Camera-type eye (tissue), 1 donor: ENCODE results near the gene MIOS. TPM values are rescaled to one million over a fixed set of nuclear protein-coding genes. Genes with fewer than 3 reads are reported as not detected.

ENCODE experiments used
- total RNA-seq: library from RNA; depleted of rRNA; stranded (reverse); fragments of >200 nt; gene quantifications from one replicate; pipeline ENCODE4 v1.2.3, GENCODE V29; 2014

MIOS gene
- 125 TPM for total RNA-seq

DNA sequence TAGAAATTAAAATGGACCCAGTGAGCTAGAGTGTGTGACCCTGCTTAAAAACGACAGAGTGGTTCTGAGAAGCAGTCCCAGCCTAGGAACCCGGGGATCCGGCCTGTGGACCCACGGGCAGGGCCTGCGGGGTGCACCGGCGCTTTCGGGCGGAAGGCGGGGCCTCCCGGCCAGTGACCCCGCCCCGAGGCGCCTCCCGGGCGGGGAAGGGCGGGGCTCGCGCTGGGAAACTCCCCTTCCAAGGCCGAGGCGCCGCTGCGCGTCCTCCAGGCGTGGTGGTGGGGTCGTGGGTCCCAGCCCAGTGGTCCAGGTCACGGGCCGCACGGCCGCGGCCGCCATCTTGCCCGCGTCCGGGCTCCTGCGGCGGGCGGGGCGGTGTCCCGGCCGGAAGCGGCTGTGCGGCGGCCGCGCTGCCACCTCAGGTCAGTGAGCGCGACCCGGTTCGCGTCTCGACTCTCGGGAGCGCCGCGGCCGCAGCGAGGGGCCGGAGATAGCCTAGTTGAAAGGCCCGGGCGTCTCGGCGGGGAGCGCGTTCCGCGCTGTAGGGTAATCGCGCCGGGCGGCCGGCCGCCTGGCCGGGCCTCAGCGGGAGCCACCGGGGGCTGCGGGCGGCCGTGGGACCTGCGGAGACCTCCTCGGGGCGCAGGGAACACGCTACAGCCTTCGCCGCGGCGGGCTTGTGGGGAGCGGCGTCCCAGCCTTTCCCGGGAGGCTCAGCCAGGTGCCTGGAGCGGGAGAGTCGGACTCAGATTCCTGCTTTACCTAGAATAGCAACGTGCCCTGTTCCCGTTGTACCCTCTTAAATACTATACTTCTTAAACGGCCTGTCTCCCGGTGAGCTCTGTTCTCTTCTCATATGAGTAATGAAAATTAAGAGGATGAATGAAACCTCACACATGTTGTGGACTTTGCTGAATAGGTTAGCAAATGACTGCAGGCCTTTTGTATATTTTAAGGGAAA lies at the start of gene MIOS:
Gene MIOS (plus strand): TSS at position 234 of the 961 bp plus-strand sequence. CDS start 5,592 bp downstream, outside the sequence.

DNA sequence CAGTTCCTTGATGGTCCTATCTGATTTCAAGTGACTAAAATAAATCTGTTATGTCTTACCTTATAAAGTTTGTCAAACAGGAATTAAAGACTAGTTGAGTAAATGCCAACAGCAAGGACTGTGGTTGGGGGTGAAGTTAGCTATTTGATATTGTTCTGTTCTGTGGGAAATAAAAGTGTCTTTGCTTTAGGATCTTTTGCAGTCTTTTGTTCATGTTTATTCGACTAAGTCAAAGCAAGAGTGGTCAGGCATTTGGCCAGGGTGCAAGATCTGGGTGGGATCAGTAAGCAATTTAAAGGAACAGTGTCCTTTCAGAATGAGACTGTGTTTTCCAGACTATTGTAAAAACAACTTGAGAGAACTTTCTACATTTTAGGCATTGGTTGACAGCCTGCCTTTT lies 31.0 kb upstream of the MIOS start, which contains the start of gene COL28A1:
Gene COL28A1 (minus strand): TSS at position 183 of the 400 bp plus-strand sequence. CDS start 2,998 bp downstream, outside the sequence.

DNA sequence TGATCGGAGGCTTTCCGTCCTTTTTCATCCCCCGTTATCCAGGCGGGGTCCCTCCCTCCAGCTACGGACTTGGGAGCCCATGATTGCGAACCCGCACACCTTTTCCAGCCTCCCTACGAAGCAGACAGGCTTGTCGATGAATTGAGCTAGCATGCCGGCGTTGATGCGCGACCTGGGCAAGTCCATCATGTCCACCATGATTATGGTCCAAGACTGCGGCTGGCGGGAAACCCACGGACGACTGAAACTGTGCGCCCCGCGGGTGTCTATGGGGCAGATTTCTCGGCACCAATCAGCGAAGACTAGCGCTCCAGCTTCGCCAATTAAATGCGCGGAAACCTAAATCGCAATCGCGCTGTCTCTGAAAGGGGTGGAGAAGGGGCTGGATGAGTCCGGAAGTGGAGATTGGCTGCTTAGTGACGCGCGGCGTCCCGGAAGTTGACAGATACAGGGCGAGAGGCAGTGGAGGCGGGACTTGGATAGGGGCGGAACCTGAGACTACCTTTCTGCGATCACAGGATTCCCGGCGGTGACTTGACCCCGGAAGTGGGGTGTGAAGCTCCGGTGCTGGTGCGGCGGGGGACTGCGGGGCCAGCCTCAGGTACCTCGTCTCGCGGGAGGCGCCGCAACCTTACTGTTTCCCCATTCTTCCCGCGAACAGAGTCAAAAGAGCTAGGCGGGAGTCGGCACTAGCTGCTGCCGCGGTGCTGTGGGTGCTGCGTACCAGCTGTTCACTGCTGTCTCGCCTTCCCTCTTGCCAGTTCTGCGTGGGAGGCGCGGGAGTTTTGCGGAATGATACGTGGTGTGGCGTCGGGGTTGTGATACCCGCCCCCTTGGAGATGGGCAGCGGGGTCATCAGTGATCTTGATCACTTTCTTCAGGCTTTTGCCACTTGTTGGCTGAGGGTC lies 73.8 kb downstream of the MIOS start, which contains the start of gene UMAD1:
Gene UMAD1 (plus strand): TSS at position 532 of the 908 bp plus-strand sequence. CDS start 32,620 bp downstream, outside the sequence.

Other genes with a start within 250 kb of the MIOS start
- gene COL28A1, start 31.0 kb upstream of the MIOS start, total RNA-seq = 5.5 TPM
- gene UMAD1, start 73.9 kb downstream of the MIOS start, total RNA-seq = 17.3 TPM
- gene RPA3, start 151.7 kb downstream of the MIOS start, total RNA-seq = 21.8 TPM